Prostate gland (tissue), 2 donors: Measurements from ENCODE around the gene PASK. TPM values are rescaled to one million over a fixed set of nuclear protein-coding genes. Genes with fewer than 3 reads are reported as not detected.

ENCODE experiments used
- DNase-seq: peaks from one replicate; pipeline ENCODE4 v3.0.0-alpha.2; 2019; ENCODE audit warnings: low spot score
- H3K27ac ChIP-seq, 2 donors: fragments of 200-600 bp; sonication (generic); 2 replicates each; pipeline ENCODE4 v1.5.1; 2017 to 2019
- H3K27me3 ChIP-seq: fragments of 200-600 bp; sonication (generic); replicated peaks from 2 replicates; pipeline ENCODE4 v1.5.1; 2019; ENCODE audit not compliant: insufficient read depth
- H3K36me3 ChIP-seq, 2 donors: fragments of 200-600 bp; sonication (generic); 1 replicate in 1 of 2; 2 replicates in 1 of 2; pipeline versions ENCODE4 v1.5.1 to v1.8.1; 2017 to 2019
- H3K4me1 ChIP-seq: fragments of 200-600 bp; sonication (generic); replicated peaks from 2 replicates; pipeline ENCODE4 v1.5.1; 2019
- H3K4me3 ChIP-seq, 2 donors: fragments of 200-600 bp; sonication (generic); 2 replicates each; pipeline ENCODE4 v1.5.1; 2017 to 2019
- H3K9me3 ChIP-seq: fragments of 200-600 bp; sonication (generic); 2 replicates; pipeline ENCODE4 v1.5.1; 2017
- CTCF ChIP-seq, 4 experiments: fragments of 200-600 bp in 2 of 4; fragments of 450-650 bp in 2 of 4; sonication (generic) in 2 of 4; IDR thresholded peaks; 1 replicate in 3 of 4; 2 replicates in 1 of 4; pipeline ENCODE4 v1.5.1; 2016 to 2019; ENCODE audit warnings: antibody characterized with exemption in 4 of 4, mild to moderate bottlenecking in 2 of 4, moderate library complexity in 2 of 4
- POLR2A ChIP-seq: fragments of 450-650 bp; IDR thresholded peaks from one replicate; pipeline ENCODE4 v1.6.1; 2016; ENCODE audit warnings: antibody characterized with exemption, mild to moderate bottlenecking
- POLR2AphosphoS5 ChIP-seq: sonication (generic); formaldehyde crosslinking; IDR thresholded peaks from one replicate; pipeline ENCODE4 v1.6.1; 2017; ENCODE audit warnings: antibody characterized with exemption
- WGBS: methylation state at CpG from one replicate; pipeline ENCODE4 v1.1.5; 2018; 5-methylcytosine and 5-hydroxymethylcytosine counted together
- intact Hi-C: fragments of 100-400 bp; cut with DNase I; formaldehyde crosslinking; loops from one replicate; pipeline ENCODE4 v1.14.2; 2022
- total RNA-seq, 2 donors: library from RNA; depleted of rRNA; stranded (reverse); fragments of >200 nt; gene quantifications; one replicate each; pipeline ENCODE4 v1.1.0, GENCODE V29; 2016

Gene PASK
- total RNA-seq, 2 donors from 2014 or later: 49.2 to 200 TPM

- Histone ChIP-seq H3K9me3 (no peaks in the 10 kb centered on the region), H3K27ac (no peak overlapping the region), H3K27me3 (no peaks in the 10 kb centered on the region), H3K36me3 (no peaks in the 10 kb centered on the region), H3K4me3 (no peak overlapping the region), H3K4me1 (no peaks in the 10 kb centered on the region)
- no peak for DNase-seq
- WGBS: 94% methylated on average over 9 of the region's 9 CpGs
- intact Hi-C loops: no loop called here
- TF ChIP-seq POLR2AphosphoS5: no peak
- TF ChIP-seq POLR2A: no peak
- TF ChIP-seq CTCF (IDR thresholded peaks at IDR 0.05): no peak
These were observed 39.1 kb downstream of the PASK start for GRCh38 chr2:241110089-241110606.

GRCh38 chr2:241109210-241110088, 39.8 kb downstream of the PASK start:
- H3K9me3 ChIP-seq: no peaks in the 10 kb centered on the region
- H3K36me3 ChIP-seq: no peaks in the 10 kb centered on the region
- no peak for TF ChIP-seq CTCF (IDR thresholded peaks at IDR 0.05)
- TF ChIP-seq POLR2A: no peak
- TF ChIP-seq POLR2AphosphoS5: no peak
- H3K4me1 ChIP-seq: no peaks in the 10 kb centered on the region
- intact Hi-C loops: loop anchor here (10.0 kb wide), 1 partner anchor 105 kb away; no protein-coding TSS in a partner anchor
- no peak overlapping the region for H3K27ac ChIP-seq
- no peak for DNase-seq
- H3K27me3 ChIP-seq: no peaks in the 10 kb centered on the region
- 83% methylated on average over 14 of the region's 14 CpGs for WGBS
- no peak overlapping the region for H3K4me3 ChIP-seq

DNA sequence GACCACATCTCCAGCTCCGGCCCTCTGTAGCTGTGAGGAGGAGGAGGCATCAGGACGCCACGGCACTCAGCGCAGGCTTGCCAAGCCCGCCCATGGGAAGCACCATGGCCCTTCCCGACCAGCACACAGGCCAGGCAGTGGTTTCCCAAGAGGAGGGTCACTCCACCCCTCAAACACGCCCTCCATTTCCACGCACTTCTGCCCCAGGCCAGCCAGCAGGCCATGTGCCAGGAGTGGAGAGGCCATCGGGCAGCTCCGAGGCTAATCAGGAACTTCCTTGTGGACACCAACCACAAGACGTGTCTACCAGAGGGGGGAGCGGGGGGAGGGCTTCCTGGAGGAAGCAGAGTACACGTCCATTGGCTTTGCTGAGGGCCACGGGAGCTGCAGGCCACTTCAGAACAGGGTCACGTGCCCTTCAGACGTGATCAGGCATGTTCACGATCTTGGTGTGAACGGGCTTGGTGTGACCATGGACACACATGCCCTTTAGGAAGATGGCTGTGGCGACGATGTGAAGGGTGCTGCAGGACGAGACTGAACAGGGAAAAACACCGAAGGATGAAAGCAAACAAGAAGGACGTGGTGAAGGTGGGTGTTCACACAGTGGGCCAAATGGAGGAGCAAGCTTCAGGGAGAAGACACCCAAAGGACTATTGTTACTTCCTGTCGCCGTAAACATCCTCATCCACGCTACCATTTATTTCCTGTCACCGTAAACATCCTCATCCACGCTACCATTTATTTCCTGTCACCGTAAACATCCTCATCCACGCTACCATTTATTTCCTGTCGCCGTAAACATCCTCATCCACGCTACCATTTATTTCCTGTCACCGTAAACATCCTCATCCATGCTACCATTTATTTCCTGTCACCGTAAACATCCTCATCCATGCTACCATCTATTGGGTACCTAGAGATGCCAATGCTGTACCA, 40.7 kb downstream of the PASK start:
- Histone ChIP-seq H3K4me3 (no peak overlapping the region), H3K4me1 (no peaks in the 10 kb centered on the region), H3K9me3 (no peaks in the 10 kb centered on the region), H3K27ac (no peak overlapping the region), H3K36me3 (no peaks in the 10 kb centered on the region), H3K27me3 (no peaks in the 10 kb centered on the region)
- intact Hi-C loops: loop anchor here (10.0 kb wide), 1 partner anchor 106 kb away; no protein-coding TSS in a partner anchor
- no peak for DNase-seq
- TF ChIP-seq POLR2A: no peak
- no peak for TF ChIP-seq CTCF (IDR thresholded peaks at IDR 0.05)
- no peak for TF ChIP-seq POLR2AphosphoS5
- WGBS: 86% methylated on average over 35 of the region's 35 CpGs

DNA sequence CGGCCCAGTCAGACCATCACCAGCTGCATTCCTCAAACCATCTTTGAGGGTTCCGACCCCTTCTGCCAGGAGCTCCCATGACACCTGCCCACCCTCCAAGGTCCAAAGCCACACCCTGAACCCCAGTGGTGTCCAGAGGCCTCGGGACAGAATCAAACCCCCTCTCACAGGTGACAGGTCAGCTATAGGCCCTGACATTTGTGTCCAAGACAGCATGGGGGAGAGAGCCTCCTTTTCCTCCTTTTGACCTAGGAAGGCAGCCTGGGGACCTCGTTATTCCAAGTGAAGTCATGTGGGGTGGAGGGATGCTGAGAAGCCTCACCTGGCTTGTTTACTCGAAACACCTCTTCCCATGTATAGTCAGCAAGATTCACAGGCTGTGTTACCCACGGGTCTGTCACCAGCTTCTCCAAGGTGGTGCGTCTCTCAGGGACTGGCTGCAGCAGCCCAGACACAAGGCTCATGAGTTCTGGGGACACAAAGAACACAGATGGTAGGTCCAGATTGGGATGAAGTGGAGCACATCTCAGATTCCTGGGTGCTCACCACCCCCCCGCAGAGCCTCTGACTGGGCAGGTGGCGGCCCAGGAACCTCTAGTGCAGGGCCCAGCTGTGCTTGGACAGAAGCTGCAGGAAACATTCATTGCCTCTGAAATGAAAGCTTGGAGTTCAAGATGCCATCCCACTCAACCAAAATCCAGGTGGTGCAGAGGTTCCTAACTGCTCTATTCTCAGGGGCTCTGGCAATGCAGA, 42.1 kb downstream of the PASK start:
- Histone ChIP-seq H3K36me3 (no peaks in the 10 kb centered on the region), H3K4me3 (no peak overlapping the region), H3K27me3 (no peaks in the 10 kb centered on the region), H3K27ac (no peak overlapping the region), H3K4me1 (no peaks in the 10 kb centered on the region), H3K9me3 (no peaks in the 10 kb centered on the region)
- intact Hi-C loops: loop anchor here (10.0 kb wide), 1 partner anchor 108 kb away; no protein-coding TSS in a partner anchor
- TF ChIP-seq POLR2AphosphoS5 (no peak), POLR2A (no peak), CTCF (IDR thresholded peaks at IDR 0.05) (no peak)
- WGBS: 92% methylated on average over 9 of the region's 9 CpGs
- DNase-seq: no peak
